GM12878 (cell line): ENCODE data around the gene UNKL. TPM values are rescaled to one million over a fixed set of nuclear protein-coding genes. Genes with fewer than 3 reads are reported as not detected.

ENCODE experiments used
- ATAC-seq: fragments of 200-7000 bp; cut with Tn5 transposase; 3 replicates; pipeline ENCODE4 v1.9.1; 2020; ENCODE audit warnings: mild to moderate bottlenecking, moderate library complexity
- BruUV-seq: library from RNA; stranded (reverse); fragments of 400-500 nt; replicated peaks from 2 replicates; lab custom pipeline; 2021; lab: Mats Ljungman, UMichigan
- CTCF ChIA-PET: fragments of 300-600 bp; sonication (Branson Sonifier 250); formaldehyde crosslinking; extraction: SDS; loops from one replicate; lab custom pipeline; 2021; ENCODE audit warnings: inconsistent platforms; lab: Yijun Ruan, JAX
- POLR2A ChIA-PET: fragments of 350-600 bp; formaldehyde crosslinking; extraction: SDS; loops from one replicate; lab custom pipeline; 2021; ENCODE audit warnings: inconsistent platforms; lab: Charles Lee
- RAD21 ChIA-PET: fragments of 300-600 bp; sonication (Branson Sonifier 250); formaldehyde crosslinking; loops from one replicate; lab custom pipeline; 2023; ENCODE audit warnings: antibody characterized with exemption; ENCODE audit not compliant: unreplicated experiment; lab: Charles Lee
- SMC1A ChIA-PET: fragments of 300-600 bp; sonication (Branson Sonifier 250); formaldehyde crosslinking; loops from one replicate; lab custom pipeline; 2023; ENCODE audit not compliant: unreplicated experiment, uncharacterized antibody; lab: Charles Lee
- DNase-seq: peaks from one replicate; pipeline ENCODE4 v3.0.0-alpha.2; 2011; ENCODE audit warnings: low read depth, low spot score
- FAIRE-seq: peaks from 3 replicates; lab custom pipeline; 2011; peaks lifted over from hg19 to GRCh38; lab: Jason Lieb, UNC
- H2AFZ ChIP-seq: 2 replicates; pipeline ENCODE4 v1.6.0; 2011; ENCODE audit warnings: low read depth, low read length, control low read depth; ENCODE audit not compliant: control insufficient read depth
- H3K27ac ChIP-seq: 2 replicates; pipeline ENCODE4 v1.5.1; 2011; ENCODE audit warnings: control low read depth; ENCODE audit not compliant: control insufficient read depth, insufficient read depth
- H3K27me3 ChIP-seq, 2 experiments: replicated peaks in 1 of 2; 2 replicates each; pipeline versions ENCODE4 v1.6.0 to v1.6.1; 2011; ENCODE audit warnings: low read length in 1 of 2; ENCODE audit not compliant: control insufficient read depth in 2 of 2, insufficient read depth in 2 of 2
- H3K36me3 ChIP-seq, 2 experiments: 2 replicates each; pipeline ENCODE4 v1.5.1; 2011; ENCODE audit warnings: low read length in 1 of 2; ENCODE audit not compliant: control insufficient read depth in 2 of 2, insufficient read depth in 2 of 2
- H3K4me1 ChIP-seq: 2 replicates; pipeline ENCODE4 v1.6.1; 2011; ENCODE audit warnings: mild to moderate bottlenecking, low read length, moderate library complexity, mixed read lengths; ENCODE audit not compliant: control insufficient read depth, insufficient read depth
- H3K4me2 ChIP-seq: 2 replicates; pipeline ENCODE4 v1.6.0; 2011; ENCODE audit warnings: control low read depth; ENCODE audit not compliant: control insufficient read depth, insufficient read depth
- H3K4me3 ChIP-seq: fragments of 200-600 bp; sonication (generic); 2 replicates; pipeline ENCODE4 v1.5.1; 2016
- H3K79me2 ChIP-seq: 2 replicates; pipeline ENCODE4 v1.6.0; 2011; ENCODE audit warnings: low read length; ENCODE audit not compliant: control insufficient read depth, insufficient read depth
- H3K9ac ChIP-seq: 2 replicates; pipeline ENCODE4 v1.8.0; 2011; ENCODE audit warnings: low read length, control low read depth, mixed read lengths; ENCODE audit not compliant: control insufficient read depth, insufficient read depth
- H3K9me3 ChIP-seq: replicated peaks from 3 replicates; pipeline ENCODE4 v1.5.1; 2011; ENCODE audit warnings: mild to moderate bottlenecking, low read length; ENCODE audit not compliant: control insufficient read depth, insufficient read depth
- H4K20me1 ChIP-seq: 2 replicates; pipeline ENCODE4 v1.6.0; 2011; ENCODE audit not compliant: control insufficient read depth, insufficient read depth
- ATF7 ChIP-seq: fragments of 450-650 bp; IDR thresholded peaks from 2 replicates; pipeline ENCODE4 v1.6.1; 2016; ENCODE audit warnings: low read depth, mild to moderate bottlenecking
- CHD2 ChIP-seq: IDR thresholded peaks from 2 replicates; pipeline ENCODE4 v1.6.1; 2011; ENCODE audit warnings: low read depth, low read length, improper control_type of control experiment, borderline replicate concordance
- KAT2A ChIP-seq: conservative IDR thresholded peaks from 2 replicates; pipeline ENCODE4 v1.6.1; 2011; ENCODE audit warnings: low read depth, low read length; ENCODE audit not compliant: control insufficient read depth
- MYC ChIP-seq: IDR thresholded peaks from 2 replicates; pipeline ENCODE4 v1.6.1; 2011; ENCODE audit warnings: mild to moderate bottlenecking, low read length, moderate library complexity, inconsistent platforms; ENCODE audit not compliant: insufficient read depth, insufficient replicate concordance, insufficient read length, severe bottlenecking
- WRNIP1 ChIP-seq: IDR thresholded peaks from 2 replicates; pipeline ENCODE4 v1.6.1; 2011; ENCODE audit warnings: low read depth, low read length, improper control_type of control experiment, borderline replicate concordance
- WGBS: methylation state at CpG from one replicate; pipeline ENCODE4 v1.1.6; 2016; ENCODE audit warnings: low lambda C conversion rate; ENCODE audit not compliant: insufficient replicate concordance, insufficient coverage; ENCODE audit errors: missing lambda C conversion rate; 5-methylcytosine and 5-hydroxymethylcytosine counted together
- in situ Hi-C: fragments of 300-500 bp; cut with MboI; formaldehyde crosslinking; loops from 9 replicates; pipeline ENCODE4 v1.14.3; 2018; ENCODE audit warnings: mixed read lengths
- intact Hi-C: fragments of 100-400 bp; cut with micrococcal nuclease; formaldehyde crosslinking; loops from one replicate; pipeline ENCODE4 v1.14.2; 2022; ENCODE audit not compliant: unreplicated experiment
- polyA plus RNA-seq, 11 experiments: library from polyadenylated mRNA; depleted of rRNA in 4 of 11; unstranded in 6 of 11; stranded (reverse) in 5 of 11; fragments of >200 nt; fragmentation: Nextera tagmentation in 4 of 11; fragmentation: Illumina TruSeq in 1 of 11; extraction: Ambion mirVana in 4 of 11; extraction: Trizol in 1 of 11; gene quantifications; 1 replicate in 1 of 11; 2 replicates in 10 of 11; pipeline versions ENCODE4 v1.2.1 to v1.2.3, GENCODE V29; 2011 to 2016; ENCODE audit warnings: inconsistent platforms in 2 of 11, missing spikeins in 2 of 11, low read depth in 1 of 11
- total RNA-seq, 4 experiments: library from RNA; depleted of rRNA in 3 of 4; stranded (reverse); fragments of >200 nt in 3 of 4; fragmentation: Illumina TruSeq in 1 of 4; extraction: Trizol in 1 of 4; gene quantifications; 2 replicates each; pipeline versions ENCODE4 v1.2.1 to v1.2.3, GENCODE V29; 2013 to 2021
- TF ChIP-seq, protein P1 (sequence below): fragments of 450-650 bp; formaldehyde crosslinking; IDR thresholded peaks from 2 replicates; pipeline ENCODE4 v1.4.0; 2022; ENCODE audit warnings: mild to moderate bottlenecking, moderate library complexity
- TF ChIP-seq, protein P2 (sequence below): fragments of 450-650 bp; IDR thresholded peaks from 2 replicates; pipeline ENCODE4 v1.6.1; 2017; ENCODE audit warnings: antibody characterized with exemption, mild to moderate bottlenecking, moderate library complexity
- TF ChIP-seq, protein P3 (sequence below): fragments of 150-350 bp; IDR thresholded peaks from 2 replicates; pipeline ENCODE4 v1.6.1; 2014; ENCODE audit warnings: mild to moderate bottlenecking, low read depth, low read length

The UNKL gene
- total and polyA plus RNA-seq, 10 of the 15 experiments (the other 5 are each of a cell fraction or from before 2014, with no cell fraction given): 0.40 to 21.6 (median 9.1) TPM

DNA sequence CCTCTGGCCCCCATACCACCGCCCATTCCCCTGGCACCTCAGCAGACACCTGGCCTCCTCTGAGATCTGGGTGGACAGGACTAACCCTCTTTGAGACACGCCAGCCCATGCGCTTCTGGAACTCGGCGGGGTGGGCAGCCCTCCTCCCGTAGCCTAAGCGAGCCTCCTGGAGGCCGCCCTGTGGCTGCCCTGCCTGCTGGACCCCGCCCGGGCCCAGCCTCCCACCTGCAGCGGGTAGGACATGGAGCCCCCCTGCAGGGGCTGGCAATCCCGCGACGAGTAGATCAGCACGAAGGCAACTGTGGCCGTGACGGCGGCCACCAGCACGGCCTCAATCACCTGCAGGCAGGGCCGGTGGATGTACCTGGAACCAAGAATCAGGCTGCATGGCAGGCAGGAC lies 38.0 kb upstream of the UNKL start:
- TF ChIP-seq, protein P1, sequence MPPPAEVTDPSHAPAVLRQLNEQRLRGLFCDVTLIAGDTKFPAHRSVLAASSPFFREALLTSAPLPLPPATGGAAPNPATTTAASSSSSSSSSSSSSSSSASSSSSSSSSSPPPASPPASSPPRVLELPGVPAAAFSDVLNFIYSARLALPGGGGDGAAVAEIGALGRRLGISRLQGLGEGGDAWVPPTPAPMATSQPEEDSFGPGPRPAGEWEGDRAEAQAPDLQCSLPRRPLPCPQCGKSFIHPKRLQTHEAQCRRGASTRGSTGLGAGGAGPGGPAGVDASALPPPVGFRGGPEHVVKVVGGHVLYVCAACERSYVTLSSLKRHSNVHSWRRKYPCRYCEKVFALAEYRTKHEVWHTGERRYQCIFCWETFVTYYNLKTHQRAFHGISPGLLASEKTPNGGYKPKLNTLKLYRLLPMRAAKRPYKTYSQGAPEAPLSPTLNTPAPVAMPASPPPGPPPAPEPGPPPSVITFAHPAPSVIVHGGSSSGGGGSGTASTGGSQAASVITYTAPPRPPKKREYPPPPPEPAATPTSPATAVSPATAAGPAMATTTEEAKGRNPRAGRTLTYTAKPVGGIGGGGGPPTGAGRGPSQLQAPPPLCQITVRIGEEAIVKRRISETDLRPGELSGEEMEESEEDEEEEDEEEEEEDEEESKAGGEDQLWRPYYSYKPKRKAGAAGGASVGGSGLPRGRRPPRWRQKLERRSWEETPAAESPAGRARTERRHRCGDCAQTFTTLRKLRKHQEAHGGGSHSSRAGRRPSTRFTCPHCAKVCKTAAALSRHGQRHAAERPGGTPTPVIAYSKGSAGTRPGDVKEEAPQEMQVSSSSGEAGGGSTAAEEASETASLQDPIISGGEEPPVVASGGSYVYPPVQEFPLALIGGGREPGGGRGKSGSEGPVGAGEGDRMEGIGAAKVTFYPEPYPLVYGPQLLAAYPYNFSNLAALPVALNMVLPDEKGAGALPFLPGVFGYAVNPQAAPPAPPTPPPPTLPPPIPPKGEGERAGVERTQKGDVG (CRISPR knock-in tag): no peak
- TF ChIP-seq, protein P2, sequence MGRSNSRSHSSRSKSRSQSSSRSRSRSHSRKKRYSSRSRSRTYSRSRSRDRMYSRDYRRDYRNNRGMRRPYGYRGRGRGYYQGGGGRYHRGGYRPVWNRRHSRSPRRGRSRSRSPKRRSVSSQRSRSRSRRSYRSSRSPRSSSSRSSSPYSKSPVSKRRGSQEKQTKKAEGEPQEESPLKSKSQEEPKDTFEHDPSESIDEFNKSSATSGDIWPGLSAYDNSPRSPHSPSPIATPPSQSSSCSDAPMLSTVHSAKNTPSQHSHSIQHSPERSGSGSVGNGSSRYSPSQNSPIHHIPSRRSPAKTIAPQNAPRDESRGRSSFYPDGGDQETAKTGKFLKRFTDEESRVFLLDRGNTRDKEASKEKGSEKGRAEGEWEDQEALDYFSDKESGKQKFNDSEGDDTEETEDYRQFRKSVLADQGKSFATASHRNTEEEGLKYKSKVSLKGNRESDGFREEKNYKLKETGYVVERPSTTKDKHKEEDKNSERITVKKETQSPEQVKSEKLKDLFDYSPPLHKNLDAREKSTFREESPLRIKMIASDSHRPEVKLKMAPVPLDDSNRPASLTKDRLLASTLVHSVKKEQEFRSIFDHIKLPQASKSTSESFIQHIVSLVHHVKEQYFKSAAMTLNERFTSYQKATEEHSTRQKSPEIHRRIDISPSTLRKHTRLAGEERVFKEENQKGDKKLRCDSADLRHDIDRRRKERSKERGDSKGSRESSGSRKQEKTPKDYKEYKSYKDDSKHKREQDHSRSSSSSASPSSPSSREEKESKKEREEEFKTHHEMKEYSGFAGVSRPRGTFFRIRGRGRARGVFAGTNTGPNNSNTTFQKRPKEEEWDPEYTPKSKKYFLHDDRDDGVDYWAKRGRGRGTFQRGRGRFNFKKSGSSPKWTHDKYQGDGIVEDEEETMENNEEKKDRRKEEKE: no peak
- TF ChIP-seq WRNIP1: no peak
- TF ChIP-seq, protein P3, sequence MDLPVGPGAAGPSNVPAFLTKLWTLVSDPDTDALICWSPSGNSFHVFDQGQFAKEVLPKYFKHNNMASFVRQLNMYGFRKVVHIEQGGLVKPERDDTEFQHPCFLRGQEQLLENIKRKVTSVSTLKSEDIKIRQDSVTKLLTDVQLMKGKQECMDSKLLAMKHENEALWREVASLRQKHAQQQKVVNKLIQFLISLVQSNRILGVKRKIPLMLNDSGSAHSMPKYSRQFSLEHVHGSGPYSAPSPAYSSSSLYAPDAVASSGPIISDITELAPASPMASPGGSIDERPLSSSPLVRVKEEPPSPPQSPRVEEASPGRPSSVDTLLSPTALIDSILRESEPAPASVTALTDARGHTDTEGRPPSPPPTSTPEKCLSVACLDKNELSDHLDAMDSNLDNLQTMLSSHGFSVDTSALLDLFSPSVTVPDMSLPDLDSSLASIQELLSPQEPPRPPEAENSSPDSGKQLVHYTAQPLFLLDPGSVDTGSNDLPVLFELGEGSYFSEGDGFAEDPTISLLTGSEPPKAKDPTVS: no peak
- no peak for TF ChIP-seq KAT2A
- TF ChIP-seq ATF7: no peak
- TF ChIP-seq CHD2: no peak
- TF ChIP-seq MYC: no peak
- intact Hi-C loops (no loop called here), in situ Hi-C loops (no loop called here)
- H3K9me3 ChIP-seq: no peaks in the 10 kb centered on the region
- no peak overlapping the region for H3K4me3 ChIP-seq
- SMC1A ChIA-PET: no interaction called here
- FAIRE-seq (no peak), ATAC-seq (no peak), DNase-seq (no peak)
- no peak overlapping the region for H2AFZ ChIP-seq
- H3K27ac ChIP-seq: no peak overlapping the region
- H3K4me2 ChIP-seq: no peak overlapping the region
- CTCF ChIA-PET: no interaction called here
- RAD21 ChIA-PET: no interaction called here
- H4K20me1 ChIP-seq: no peaks in the 10 kb centered on the region
- BruUV-seq: no TSS peak
- POLR2A ChIA-PET: no interaction called here
- H3K4me1 ChIP-seq: no peaks in the 10 kb centered on the region
- H3K9ac ChIP-seq: no peak overlapping the region
- no peaks in the 10 kb centered on the region for H3K27me3 ChIP-seq
- H3K36me3 ChIP-seq: no peaks in the 10 kb centered on the region; a peak in 3 of 4 replicates
- WGBS: 89% methylated on average over 13 of the region's 20 CpGs
- H3K79me2 ChIP-seq: no peaks in the 10 kb centered on the region
